Measurements from ENCODE around the gene RUSF1.

- no peak for TF ChIP-seq POLR2A (IDR thresholded peaks at IDR 0.05; ENCODE audit: extremely low read depth, insufficient read length)
- TF ChIP-seq CTCF (IDR thresholded peaks at IDR 0.05; ENCODE audit: low read depth, low read length) = no peak
- no peak for TF ChIP-seq MAX (IDR thresholded peaks at IDR 0.05; ENCODE audit: low read depth, low read length)
- TF ChIP-seq MYC (IDR thresholded peaks at IDR 0.05; ENCODE audit: low read depth, low read length) = no peak
Observed at GRCh38 chr16:31452631-31453106, 55.5 kb downstream of the RUSF1 start.

All from NB4 (cell line).